ENCODE results near the gene TMEM253.

Gene TMEM253

GRCh38 chr14:21068521-21069387 is 32.1 kb upstream of the TMEM253 start:
- Mint-ChIP-seq H3K4me1 (peaks cover 39% of the 10 kb centered on the region), H3K27me3 (peaks cover 93% of the 10 kb centered on the region), H3K27ac (no peak overlapping the region), H3K4me3 (peak overlapping the region; percentile 79 to 84), H3K9me3 (no peaks in the 10 kb centered on the region)
- ATAC-seq (peak; percentile 75), DNase-seq (peak; percentile 52 to 66)

GRCh38 chr14:21069388-21070082 is 31.3 kb upstream of the TMEM253 start:
- ATAC-seq (no peak), DNase-seq (no peak)
- peaks cover 39% of the 10 kb centered on the region for H3K4me1 Mint-ChIP-seq
- no peak overlapping the region for H3K27ac Mint-ChIP-seq
- H3K4me3 Mint-ChIP-seq, result peak overlapping the region; percentile 79 to 84
- no peaks in the 10 kb centered on the region for H3K9me3 Mint-ChIP-seq
- peaks cover 93% of the 10 kb centered on the region for H3K27me3 Mint-ChIP-seq

GRCh38 chr14:21070083-21070609 is 30.7 kb upstream of the TMEM253 start, which contains the start of gene ARHGEF40:
Gene ARHGEF40 (plus strand): TSS chr14:21070304. CDS start chr14:21070397, 93 bp downstream.
- peak; percentile 7 for ATAC-seq
- Mint-ChIP-seq H3K27ac (peak within 1 kb of the TSS in 1 of 2 donors; percentile 72), H3K9me3 (no peaks in the 10 kb centered on the region), H3K4me1 (peaks cover 39% of the 10 kb centered on the region), H3K27me3 (peaks cover 89% of the 10 kb centered on the region), H3K4me3 (peak within 1 kb of the TSS; percentile 79 to 88)
- peak in 1 of 2 donors; percentile 16 for DNase-seq

- Mint-ChIP-seq H3K27me3 (peaks cover 83% of the 10 kb centered on the region), H3K4me3 (peak overlapping the region; percentile 79 to 88), H3K9me3 (no peaks in the 10 kb centered on the region), H3K4me1 (peaks cover 39% of the 10 kb centered on the region), H3K27ac (peak overlapping the region in 1 of 2 donors; percentile 72)
- ATAC-seq (peak; percentile 41), DNase-seq (peak in 1 of 2 donors; percentile 29)
Observed at GRCh38 chr14:21070610-21071224, 30.1 kb upstream of the TMEM253 start.

GRCh38 chr14:21071225-21072030 is 29.4 kb upstream of the TMEM253 start:
- Mint-ChIP-seq H3K27ac (peak overlapping the region in 1 of 2 donors; percentile 72), H3K9me3 (no peaks in the 10 kb centered on the region), H3K4me1 (peaks cover 39% of the 10 kb centered on the region), H3K27me3 (peaks cover 76% of the 10 kb centered on the region), H3K4me3 (peak overlapping the region; percentile 79 to 88)
- peak; percentile 39 to 65 for DNase-seq
- peak; percentile 73 for ATAC-seq

- Mint-ChIP-seq H3K4me1 (peaks cover 39% of the 10 kb centered on the region), H3K27me3 (peaks cover 70% of the 10 kb centered on the region), H3K9me3 (no peaks in the 10 kb centered on the region), H3K27ac (no peak overlapping the region), H3K4me3 (peak overlapping the region in 1 of 2 donors; percentile 88)
- DNase-seq (no peak), ATAC-seq (no peak)
Observed at GRCh38 chr14:21072031-21072473, 28.8 kb upstream of the TMEM253 start.

GRCh38 chr14:21072781-21073339 is 28.0 kb upstream of the TMEM253 start:
- Mint-ChIP-seq H3K27me3 (peaks cover 62% of the 10 kb centered on the region), H3K27ac (no peak overlapping the region), H3K4me1 (peaks cover 39% of the 10 kb centered on the region), H3K9me3 (no peaks in the 10 kb centered on the region), H3K4me3 (no peak overlapping the region)
- DNase-seq, result no peak
- no peak for ATAC-seq

- H3K4me3 Mint-ChIP-seq, result no peak overlapping the region
- no peak overlapping the region for H3K27ac Mint-ChIP-seq
- ATAC-seq (no peak), DNase-seq (no peak)
- H3K27me3 Mint-ChIP-seq, result peaks cover 51% of the 10 kb centered on the region
- H3K4me1 Mint-ChIP-seq, result peaks cover 33% of the 10 kb centered on the region
- H3K9me3 Mint-ChIP-seq, result no peaks in the 10 kb centered on the region
Observed at GRCh38 chr14:21073921-21074320, 26.9 kb upstream of the TMEM253 start.

- Mint-ChIP-seq H3K27ac (no peak overlapping the region), H3K4me3 (no peak overlapping the region), H3K4me1 (peaks cover 26% of the 10 kb centered on the region), H3K9me3 (no peaks in the 10 kb centered on the region), H3K27me3 (peaks cover 44% of the 10 kb centered on the region)
- DNase-seq, result no peak
- ATAC-seq, result no peak
Observed at GRCh38 chr14:21074398-21075272, 26.2 kb upstream of the TMEM253 start.

GRCh38 chr14:21075719-21076437 is 25.0 kb upstream of the TMEM253 start:
- no peaks in the 10 kb centered on the region for H3K9me3 Mint-ChIP-seq

GRCh38 chr14:21077672-21078071 is 23.2 kb upstream of the TMEM253 start:
- Mint-ChIP-seq H3K4me1 (no peaks in the 10 kb centered on the region), H3K4me3 (no peak overlapping the region), H3K9me3 (no peaks in the 10 kb centered on the region), H3K27ac (peak overlapping the region in 1 of 2 donors; percentile 77), H3K27me3 (peaks cover 13% of the 10 kb centered on the region)
- DNase-seq, result no peak
- no peak for ATAC-seq

More at GRCh38 chr14:21075719-21076437, 25.0 kb upstream of the TMEM253 start:
- Mint-ChIP-seq H3K27me3 (peaks cover 31% of the 10 kb centered on the region), H3K27ac (no peak overlapping the region), H3K4me1 (peaks cover 17% of the 10 kb centered on the region), H3K4me3 (no peak overlapping the region)
- no peak for ATAC-seq
- no peak for DNase-seq

GRCh38 chr14:21078287-21078686 is 22.6 kb upstream of the TMEM253 start:
- DNase-seq (no peak), ATAC-seq (no peak)
- no peaks in the 10 kb centered on the region for H3K4me1 Mint-ChIP-seq
- H3K27me3 Mint-ChIP-seq, result peaks cover 7% of the 10 kb centered on the region
- H3K4me3 Mint-ChIP-seq, result no peak overlapping the region
- H3K27ac Mint-ChIP-seq, result no peak overlapping the region
- H3K9me3 Mint-ChIP-seq, result no peaks in the 10 kb centered on the region

- no peak overlapping the region for H3K4me3 Mint-ChIP-seq
- H3K27me3 Mint-ChIP-seq, result peaks cover 3% of the 10 kb centered on the region
- H3K27ac Mint-ChIP-seq, result no peak overlapping the region
- ATAC-seq, result no peak
- H3K4me1 Mint-ChIP-seq, result no peaks in the 10 kb centered on the region
- no peaks in the 10 kb centered on the region for H3K9me3 Mint-ChIP-seq
- no peak for DNase-seq
Observed at GRCh38 chr14:21078726-21079125, 22.1 kb upstream of the TMEM253 start.

Data from stimulated activated naive CD8-positive, alpha-beta T cell treated with anti-CD3 and anti-CD28 coated beads, Interleukin-15, amount 100 ng/mL, for 72 hours (primary cell).